Upper lobe of left lung (tissue), 6 donors: ENCODE data around the gene CMTM1. TPM values are rescaled to one million over a fixed set of nuclear protein-coding genes. Genes with fewer than 3 reads are reported as not detected.

Experiments
- ATAC-seq, 2 donors: fragments of 200-7000 bp; cut with Tn5 transposase; one replicate each; pipeline ENCODE4 v1.9.1; 2022; ENCODE audit warnings: mild to moderate bottlenecking in 2 of 2, moderate library complexity in 2 of 2; ENCODE audit not compliant: low FRiP score in 2 of 2
- DNase-seq, 2 donors: peaks; one replicate each; pipeline ENCODE4 v3.0.0-alpha.2; 2019 to 2020
- H3K27ac ChIP-seq, 4 donors: fragments of 200-600 bp; sonication (generic); one replicate each; pipeline ENCODE4 v1.5.1; 2016 to 2019
- H3K27me3 ChIP-seq, 4 donors: fragments of 200-600 bp; sonication (generic); one replicate each; pipeline ENCODE4 v1.5.1; 2017 to 2019
- H3K36me3 ChIP-seq, 4 donors: fragments of 200-600 bp; sonication (generic); one replicate each; pipeline ENCODE4 v1.5.1; 2016 to 2019
- H3K4me1 ChIP-seq, 4 donors: fragments of 200-600 bp; sonication (generic); one replicate each; pipeline ENCODE4 v1.5.1; 2018 to 2019
- H3K4me3 ChIP-seq, 4 donors: fragments of 200-600 bp; sonication (generic); one replicate each; pipeline ENCODE4 v1.5.1; 2017 to 2019; ENCODE audit warnings: mild to moderate bottlenecking in 2 of 4, moderate library complexity in 1 of 4
- H3K9me3 ChIP-seq, 4 donors: fragments of 200-600 bp; sonication (generic); one replicate each; pipeline ENCODE4 v1.5.1; 2018 to 2019
- EP300 ChIP-seq, 4 donors: sonication (generic); formaldehyde crosslinking; IDR thresholded peaks; one replicate each; pipeline ENCODE4 v1.5.1; 2017; ENCODE audit warnings: antibody characterized with exemption in 4 of 4, control low read depth in 2 of 4
- POLR2A ChIP-seq, 4 donors: fragments of 450-650 bp; IDR thresholded peaks; one replicate each; pipeline ENCODE4 v1.5.1; 2016 to 2017; ENCODE audit warnings: antibody characterized with exemption in 4 of 4, mild to moderate bottlenecking in 2 of 4
- POLR2AphosphoS5 ChIP-seq, 2 donors: sonication (generic); formaldehyde crosslinking; IDR thresholded peaks; one replicate each; pipeline ENCODE4 v1.5.1; 2017; ENCODE audit warnings: antibody characterized with exemption in 2 of 2
- WGBS, 2 donors: methylation state at CpG; one replicate each; pipeline ENCODE4 v1.1.5; 2017 to 2018; 5-methylcytosine and 5-hydroxymethylcytosine counted together
- total RNA-seq, 6 donors: library from RNA; depleted of rRNA in 4 of 6; stranded (reverse); fragments of >200 nt in 4 of 6; gene quantifications; one replicate each; pipeline versions ENCODE4 v1.1.0 to v1.2.1, GENCODE V29; 2016 to 2021
- TF ChIP-seq, protein P1 (sequence below), 6 experiments: fragments of 450-650 bp in 4 of 6; fragments of 200-600 bp in 2 of 6; sonication (generic) in 2 of 6; IDR thresholded peaks; one replicate each; pipeline ENCODE4 v1.5.1; 2016 to 2019; ENCODE audit warnings: antibody characterized with exemption in 6 of 6
- donor health status: DM: no; HTN: no; CAD: no; lungs with moderate emphysema.
- donor health status: DM: no; HTN: yes; CAD: no; lungs with severe emphysema.

The CMTM1 gene
- total RNA-seq, 6 donors from 2014 or later = 0.61 to 9.5 (median 2.6) TPM; not detected in 2

DNA sequence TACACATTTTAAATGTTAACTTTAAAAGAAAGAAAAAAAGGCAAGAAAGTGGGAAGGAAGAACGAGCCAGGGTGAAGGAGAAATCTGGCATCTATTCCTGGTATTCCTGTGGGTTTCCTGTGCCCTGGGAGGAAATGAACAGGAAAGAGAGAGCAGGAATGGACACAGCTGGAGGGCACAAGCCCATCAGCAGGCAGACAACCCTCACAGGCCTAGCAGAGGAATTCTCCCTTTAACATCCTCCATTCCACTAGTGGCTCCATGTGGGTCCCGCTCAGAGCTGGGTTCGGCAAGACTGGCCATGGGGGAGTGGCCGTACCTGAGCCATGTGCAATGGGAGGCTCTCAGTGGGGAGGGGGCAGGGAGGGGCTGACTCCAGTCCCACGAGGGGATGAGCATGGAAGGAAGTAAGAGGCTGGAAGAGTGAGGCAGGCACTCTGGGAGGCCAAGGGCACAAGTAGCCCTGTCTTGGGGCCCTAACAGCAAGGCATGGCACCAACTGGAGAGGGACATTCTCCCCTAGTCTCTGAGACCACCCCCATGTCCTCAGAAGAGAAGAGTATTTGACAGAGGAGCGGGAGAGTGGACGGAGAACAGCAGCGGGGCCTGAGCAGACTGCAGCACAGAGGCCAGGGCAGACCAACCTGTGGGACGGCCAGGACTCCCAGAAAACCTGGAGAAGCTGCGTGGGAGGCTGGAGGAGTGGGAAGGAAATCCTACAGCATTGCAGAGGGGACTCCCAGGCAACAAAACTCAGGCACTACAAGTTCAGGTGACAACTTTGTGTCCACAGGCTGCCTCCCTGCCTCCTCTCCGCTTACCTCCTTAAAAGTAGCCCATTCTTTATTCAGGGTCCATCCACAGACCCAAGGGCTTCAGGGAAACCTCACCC lies 46.5 kb upstream of the CMTM1 start:
- ATAC-seq (no peak), DNase-seq (no peak)
- Histone ChIP-seq H3K27me3 (no peaks in the 10 kb centered on the region), H3K4me1 (peaks cover 93 to 95% (median 94%) of the 10 kb centered on the region in 4 donors), H3K36me3 (no peaks in the 10 kb centered on the region), H3K27ac (peak overlapping the region; percentile 94 to 98 (median 96)), H3K4me3 (no peak overlapping the region), H3K9me3 (no peaks in the 10 kb centered on the region)
- TF ChIP-seq EP300 (IDR thresholded peaks at IDR 0.05) = no peak
- TF ChIP-seq, protein P1, sequence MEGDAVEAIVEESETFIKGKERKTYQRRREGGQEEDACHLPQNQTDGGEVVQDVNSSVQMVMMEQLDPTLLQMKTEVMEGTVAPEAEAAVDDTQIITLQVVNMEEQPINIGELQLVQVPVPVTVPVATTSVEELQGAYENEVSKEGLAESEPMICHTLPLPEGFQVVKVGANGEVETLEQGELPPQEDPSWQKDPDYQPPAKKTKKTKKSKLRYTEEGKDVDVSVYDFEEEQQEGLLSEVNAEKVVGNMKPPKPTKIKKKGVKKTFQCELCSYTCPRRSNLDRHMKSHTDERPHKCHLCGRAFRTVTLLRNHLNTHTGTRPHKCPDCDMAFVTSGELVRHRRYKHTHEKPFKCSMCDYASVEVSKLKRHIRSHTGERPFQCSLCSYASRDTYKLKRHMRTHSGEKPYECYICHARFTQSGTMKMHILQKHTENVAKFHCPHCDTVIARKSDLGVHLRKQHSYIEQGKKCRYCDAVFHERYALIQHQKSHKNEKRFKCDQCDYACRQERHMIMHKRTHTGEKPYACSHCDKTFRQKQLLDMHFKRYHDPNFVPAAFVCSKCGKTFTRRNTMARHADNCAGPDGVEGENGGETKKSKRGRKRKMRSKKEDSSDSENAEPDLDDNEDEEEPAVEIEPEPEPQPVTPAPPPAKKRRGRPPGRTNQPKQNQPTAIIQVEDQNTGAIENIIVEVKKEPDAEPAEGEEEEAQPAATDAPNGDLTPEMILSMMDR (IDR thresholded peaks at IDR 0.05) = no peak
- no peak for TF ChIP-seq POLR2AphosphoS5 (IDR thresholded peaks at IDR 0.05)
- TF ChIP-seq POLR2A (IDR thresholded peaks at IDR 0.05) = no peak
- WGBS, 2 donors = 85 to 86% methylated on average over 11 of the region's 11 CpGs

- Histone ChIP-seq H3K27ac (peak overlapping the region; percentile 94 to 98 (median 96)), H3K27me3 (no peaks in the 10 kb centered on the region), H3K36me3 (peaks cover 0 to 3% (median 1%) of the 10 kb centered on the region in 4 donors), H3K9me3 (no peaks in the 10 kb centered on the region), H3K4me3 (no peak overlapping the region), H3K4me1 (peaks cover 94 to 97% (median 96%) of the 10 kb centered on the region in 4 donors)
- TF ChIP-seq POLR2AphosphoS5 (IDR thresholded peaks at IDR 0.05) (peak; percentile 42 to 44), POLR2A (IDR thresholded peaks at IDR 0.05) (peak in 1 of 4 donors; percentile 73), EP300 (IDR thresholded peaks at IDR 0.05) (no peak)
- TF ChIP-seq, protein P1 (IDR thresholded peaks at IDR 0.05) = no peak
- WGBS, 2 donors = 66 to 80% methylated on average over 14 of the region's 14 CpGs
- ATAC-seq (peak in 1 of 2 donors; percentile 50), DNase-seq (peak in 1 of 2 donors; percentile 86)
Observed at GRCh38 chr16:66520406-66521170, 45.7 kb upstream of the CMTM1 start.

DNA sequence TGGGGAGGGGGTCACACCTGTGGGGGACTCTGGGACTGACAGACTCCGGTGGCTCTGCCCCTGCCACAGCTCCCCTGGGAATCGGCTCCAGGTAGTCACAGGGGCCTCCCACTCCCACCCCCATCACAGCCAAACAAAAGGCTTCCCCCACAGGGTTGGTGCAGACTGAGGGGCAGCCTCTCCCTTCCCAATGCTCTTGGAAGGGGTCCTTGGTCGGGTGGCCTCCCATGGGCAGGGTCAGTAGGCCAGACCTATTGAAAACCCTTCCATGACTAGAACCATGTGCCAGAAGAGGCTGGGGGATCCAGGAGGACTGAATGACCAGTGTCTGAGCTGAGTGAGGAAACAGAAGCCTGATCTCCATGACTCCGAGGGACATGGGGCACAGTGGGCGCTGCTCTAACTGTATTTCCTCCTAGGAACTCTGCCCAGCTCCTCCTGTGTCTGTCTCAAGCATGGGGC lies 45.0 kb upstream of the CMTM1 start:
- DNase-seq (no peak), ATAC-seq (no peak)
- Histone ChIP-seq H3K4me1 (peaks cover 87 to 92% (median 91%) of the 10 kb centered on the region in 4 donors), H3K27me3 (no peaks in the 10 kb centered on the region), H3K9me3 (no peaks in the 10 kb centered on the region), H3K36me3 (peaks cover 0 to 7% (median 3%) of the 10 kb centered on the region in 4 donors), H3K27ac (peak overlapping the region; percentile 94 to 98 (median 96)), H3K4me3 (no peak overlapping the region)
- TF ChIP-seq POLR2AphosphoS5 (IDR thresholded peaks at IDR 0.05) (no peak), EP300 (IDR thresholded peaks at IDR 0.05) (no peak), POLR2A (IDR thresholded peaks at IDR 0.05) (no peak)
- TF ChIP-seq, protein P1 (IDR thresholded peaks at IDR 0.05) = no peak
- 82 to 92% methylated on average over 2 to 5 of the region's 5 CpGs for WGBS, 2 donors

GRCh38 chr16:66521951-66522771 lies 44.1 kb upstream of the CMTM1 start:
- DNase-seq = peak in 1 of 2 donors; percentile 91
- TF ChIP-seq POLR2A (IDR thresholded peaks at IDR 0.05) (peak in 1 of 4 donors; percentile 21), POLR2AphosphoS5 (IDR thresholded peaks at IDR 0.05) (peak in 1 of 2 donors; percentile 78), EP300 (IDR thresholded peaks at IDR 0.05) (peak in 1 of 4 donors; percentile 20)
- TF ChIP-seq, protein P1 (IDR thresholded peaks at IDR 0.05) = no peak
- Histone ChIP-seq H3K27me3 (no peaks in the 10 kb centered on the region), H3K4me1 (peaks cover 82 to 85% (median 84%) of the 10 kb centered on the region in 4 donors), H3K4me3 (no peak overlapping the region), H3K9me3 (no peaks in the 10 kb centered on the region), H3K36me3 (peaks cover 0 to 16% (median 4%) of the 10 kb centered on the region in 4 donors), H3K27ac (peak overlapping the region; percentile 94 to 98 (median 96))
- ATAC-seq = peak; percentile 48 to 49
- WGBS, 2 donors = 60 to 61% methylated on average over 15 to 17 of the region's 17 CpGs
